Measurements from ENCODE around the gene GCA. TPM values are rescaled to one million over a fixed set of nuclear protein-coding genes. Genes with fewer than 3 reads are reported as not detected.

The GCA gene
- total and polyA plus RNA-seq, 2 of the 13 experiments (the other 11 are each of a cell fraction or from before 2014, with no cell fraction given), result 42.0 to 48.3 TPM

- ATAC-seq (no peak), FAIRE-seq (no peak), DNase-seq (ENCODE audit: low spot score) (no peak)
- H3K36me3 ChIP-seq (replicated peaks in 1 of 2; ENCODE audit: control insufficient read depth in 1 of 2, insufficient read depth in 2 of 2, low read length in 2 of 2), result no peaks in the 10 kb centered on the region
- H2AFZ ChIP-seq (ENCODE audit: low read length), result no peak overlapping the region
- no peaks in the 10 kb centered on the region for H3K4me1 ChIP-seq (ENCODE audit: insufficient read depth, low read length)
- ChIA-PET CTCF (ENCODE audit: low intra/inter-chr PET ratio, low total read pairs) (interaction anchor here (1.9 kb wide), 1 partner anchor 79 kb away, joined by 10 read pairs; no protein-coding TSS in a partner anchor), POLR2A (no interaction called here)
- no peaks in the 10 kb centered on the region for H4K20me1 ChIP-seq (ENCODE audit: insufficient read depth, low read length)
- no peak overlapping the region for H3K27ac ChIP-seq (ENCODE audit: extremely low read length, insufficient read depth, low read length)
- no peaks in the 10 kb centered on the region for H3K79me2 ChIP-seq (ENCODE audit: insufficient read depth, low read length)
- H3K27me3 ChIP-seq (ENCODE audit: control insufficient read depth in 1 of 2, insufficient read depth in 2 of 2, low read length in 2 of 2), result no peaks in the 10 kb centered on the region
- H3K9ac ChIP-seq (ENCODE audit: insufficient read depth, low read depth, low read length), result no peak overlapping the region
- BruUV-seq (replicated peaks), result no TSS peak
- H3K4me3 ChIP-seq (replicated peaks in 1 of 3; ENCODE audit: insufficient read depth in 1 of 3, low read depth in 2 of 3, low read length in 3 of 3), result no peak overlapping the region
- no peak for TF ChIP-seq ZNF441 (CRISPR knock-in tag; IDR thresholded peaks at IDR 0.05; ENCODE audit: borderline replicate concordance)
- no peak for TF ChIP-seq TCF12 (IDR thresholded peaks at IDR 0.05)
- no peak for TF ChIP-seq TCF12 (CRISPR knock-in tag; IDR thresholded peaks at IDR 0.05)
- TF ChIP-seq ZBTB10 (CRISPR knock-in tag; IDR thresholded peaks at IDR 0.05; ENCODE audit: borderline replicate concordance), result no peak
- no peak for TF ChIP-seq PRPF4 (IDR thresholded peaks at IDR 0.05; ENCODE audit: low read depth, low read length, poor library complexity, severe bottlenecking)
- no peak for TF ChIP-seq CHD4 (IDR thresholded peaks at IDR 0.05; ENCODE audit: borderline replicate concordance, low read length)
- no peak for TF ChIP-seq NR2F2 (IDR thresholded peaks at IDR 0.05; ENCODE audit: borderline replicate concordance, low read depth)
- intact Hi-C loops (cut with micrococcal nuclease; ENCODE audit: unreplicated experiment) (no loop called here), in situ Hi-C loops (cut with HindIII; ENCODE audit: extremely low pct_ligation_motif_present, low pct_unique_long_range_greater_than_20kb) (loop anchor here (25.0 kb wide), 1 partner anchor 313 kb away; no protein-coding TSS in a partner anchor)
- no peaks in the 10 kb centered on the region for H3K9me3 ChIP-seq (ENCODE audit: low read length)
- H3K4me2 ChIP-seq (ENCODE audit: low read depth, low read length), result no peak overlapping the region
Observed at GRCh38 chr2:162300266-162300665, 43.7 kb upstream of the GCA start.
